GM19239 (cell line): ENCODE data around the gene DIPK1B.
A peak's percentile ranks its signal among the peaks of the same experiment; 100 is the strongest.
"Not testable (repeated sequence)": the region's sequence is repeated elsewhere in the genome, so short reads cannot be mapped to it uniquely, and the experiment has no call there.

Experiments
- DNase-seq: peaks from one replicate; pipeline ENCODE4 v3.0.0; 2011; ENCODE audit warnings: low spot score; ENCODE audit not compliant: insufficient read length
- FAIRE-seq: peaks from 2 replicates; lab custom pipeline; 2011; peaks lifted over from hg19 to GRCh38; lab: Jason Lieb, UNC

DIPK1B gene

GRCh38 chr9:136696502-136696901, 15.9 kb upstream of the DIPK1B start:
- no peak for DNase-seq
- FAIRE-seq, result no peak

GRCh38 chr9:136697146-136697820, 15.1 kb upstream of the DIPK1B start:
- no peak for FAIRE-seq
- no peak for DNase-seq

GRCh38 chr9:136697821-136698526, 14.4 kb upstream of the DIPK1B start:
- no peak for FAIRE-seq
- no peak for DNase-seq

GRCh38 chr9:136698635-136699246, 13.6 kb upstream of the DIPK1B start:
- FAIRE-seq, result no peak
- DNase-seq, result no peak

- DNase-seq (no peak), FAIRE-seq (no peak)
Measured at GRCh38 chr9:136700304-136700703, 12.1 kb upstream of the DIPK1B start.

- FAIRE-seq, result peak; percentile 80
Measured at GRCh38 chr9:136700959-136701667, 11.3 kb upstream of the DIPK1B start.

GRCh38 chr9:136701668-136702053, 10.7 kb upstream of the DIPK1B start:
- no peak for FAIRE-seq
- no peak for DNase-seq

More at GRCh38 chr9:136700959-136701667, 11.3 kb upstream of the DIPK1B start:
- peak; percentile 68 for DNase-seq

- DNase-seq, result no peak
- FAIRE-seq, result no peak
Measured at GRCh38 chr9:136703276-136703860, 9.0 kb upstream of the DIPK1B start.

- not testable (repeated sequence) for DNase-seq, FAIRE-seq
Measured at GRCh38 chr9:136704741-136705140, 7.6 kb upstream of the DIPK1B start.

GRCh38 chr9:136705564-136705963, 6.8 kb upstream of the DIPK1B start:
- DNase-seq, result no peak
- no peak for FAIRE-seq

GRCh38 chr9:136707011-136707410, 5.4 kb upstream of the DIPK1B start:
- FAIRE-seq (no peak), DNase-seq (no peak)

GRCh38 chr9:136707849-136708517, 4.4 kb upstream of the DIPK1B start:
- DNase-seq (no peak), FAIRE-seq (no peak)

GRCh38 chr9:136709454-136710109, 2.8 kb upstream of the DIPK1B start:
- FAIRE-seq (no peak), DNase-seq (no peak)

GRCh38 chr9:136710543-136710942, 1.8 kb upstream of the DIPK1B start:
- DNase-seq (no peak), FAIRE-seq (no peak)

GRCh38 chr9:136711219-136711648, 1.1 kb upstream of the DIPK1B start:
- not testable (repeated sequence) for FAIRE-seq, DNase-seq

- DNase-seq (no peak), FAIRE-seq (no peak)
Measured at GRCh38 chr9:136712690-136713544, 545 bp downstream of the DIPK1B start.

- no peak for FAIRE-seq
- no peak for DNase-seq
Measured at GRCh38 chr9:136713550-136713949, 1.2 kb downstream of the DIPK1B start.

GRCh38 chr9:136714096-136714892, 1.9 kb downstream of the DIPK1B start:
- FAIRE-seq (no peak), DNase-seq (no peak)
